GM12878 (cell line): Measurements from ENCODE around the gene MYH10.

Experiments used
- ATF2 ChIP-seq: IDR thresholded peaks from 2 replicates; pipeline ENCODE4 v1.6.1; 2012; ENCODE audit warnings: low read length, inconsistent platforms
- ATF3 ChIP-seq: IDR thresholded peaks from 2 replicates; pipeline ENCODE4 v1.6.1; 2011; ENCODE audit warnings: low read depth, mild to moderate bottlenecking, low read length, moderate library complexity, borderline replicate concordance; ENCODE audit errors: extremely low read depth
- CTCF ChIP-seq, 3 experiments: IDR thresholded peaks in 2 of 3; conservative IDR thresholded peaks in 1 of 3; 2 replicates each; pipeline ENCODE4 v1.5.1; 2011; ENCODE audit warnings: low read depth in 3 of 3, low read length in 3 of 3, mild to moderate bottlenecking in 3 of 3, control low read depth in 2 of 3, moderate library complexity in 2 of 3, inconsistent platforms in 1 of 3, mixed read lengths in 1 of 3; ENCODE audit not compliant: control insufficient read depth in 2 of 3, insufficient read depth in 1 of 3; ENCODE audit errors: extremely low read depth in 1 of 3
- GABPA ChIP-seq: IDR thresholded peaks from 2 replicates; pipeline ENCODE4 v1.6.1; 2014; ENCODE audit warnings: antibody characterized with exemption, low read depth, mild to moderate bottlenecking, inconsistent platforms
- NFYB ChIP-seq: IDR thresholded peaks from 2 replicates; pipeline ENCODE4 v1.6.1; 2011; ENCODE audit warnings: low read depth, mild to moderate bottlenecking, low read length, improper control_type of control experiment, moderate library complexity; ENCODE audit not compliant: insufficient read depth
- PRDM15 ChIP-seq: fragments of 450-650 bp; formaldehyde crosslinking; IDR thresholded peaks from 2 replicates; pipeline ENCODE4 v1.4.0; 2020; ENCODE audit warnings: mild to moderate bottlenecking, moderate library complexity

- TF ChIP-seq CTCF (IDR thresholded peaks at IDR 0.05 in 2 of 3, conservative IDR thresholded peaks at IDR 0.05 in 1 of 3; ENCODE audit: control insufficient read depth in 2 of 3, extremely low read depth in 1 of 3, insufficient read depth in 1 of 3, low read depth in 3 of 3, low read length in 3 of 3) (no peak), GABPA (no peak), ATF3 (no peak), PRDM15 (CRISPR knock-in tag) (no peak), NFYB (no peak), ATF2 (no peak)
Measured at GRCh38 chr17:8618825-8619224, 11.7 kb downstream of the MYH10 start.
